Measurements from ENCODE around the gene TRMU.
"Not testable (repeated sequence)": the region's sequence is repeated elsewhere in the genome, so short reads cannot be mapped to it uniquely, and the experiment has no call there.

TRMU gene

DNA sequence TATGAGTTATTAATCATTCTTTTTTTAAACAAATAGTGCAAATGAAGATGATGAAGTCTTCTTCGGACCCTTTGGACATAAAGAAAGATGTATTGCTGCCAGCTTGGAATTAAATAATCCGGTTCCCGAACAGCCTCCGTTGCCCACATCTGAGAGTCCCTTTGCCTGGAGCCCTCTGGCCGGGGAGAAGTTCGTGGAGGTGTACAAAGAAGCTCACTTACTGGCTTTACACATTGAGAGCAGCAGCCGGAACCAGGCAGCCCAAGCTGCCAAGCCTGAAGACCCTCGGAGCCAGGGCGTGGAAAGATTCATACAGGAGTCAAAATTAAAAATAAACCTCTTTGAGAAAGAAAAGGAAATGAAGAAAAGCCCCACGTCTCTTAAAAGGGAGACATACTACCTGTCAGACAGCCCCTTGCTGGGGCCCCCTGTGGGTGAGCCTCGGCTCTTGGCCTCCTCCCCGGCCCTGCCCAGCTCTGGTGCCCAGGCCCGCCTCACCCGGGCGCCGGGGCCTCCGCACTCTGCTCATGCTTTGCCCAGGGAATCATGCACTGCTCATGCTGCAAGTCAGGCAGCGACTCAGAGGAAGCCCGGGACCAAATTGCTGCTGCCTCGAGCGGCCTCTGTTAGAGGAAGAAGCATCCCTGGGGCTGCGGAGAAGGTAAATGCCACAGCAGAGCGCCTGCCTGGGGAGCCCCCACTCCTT lies 27.1 kb upstream of the TRMU start:
- DNase-seq (ENCODE audit: low spot score), result no peak
- TF ChIP-seq CTCF (IDR thresholded peaks at IDR 0.05; ENCODE audit: extremely low read depth, missing control alignments), result no peak

DNA sequence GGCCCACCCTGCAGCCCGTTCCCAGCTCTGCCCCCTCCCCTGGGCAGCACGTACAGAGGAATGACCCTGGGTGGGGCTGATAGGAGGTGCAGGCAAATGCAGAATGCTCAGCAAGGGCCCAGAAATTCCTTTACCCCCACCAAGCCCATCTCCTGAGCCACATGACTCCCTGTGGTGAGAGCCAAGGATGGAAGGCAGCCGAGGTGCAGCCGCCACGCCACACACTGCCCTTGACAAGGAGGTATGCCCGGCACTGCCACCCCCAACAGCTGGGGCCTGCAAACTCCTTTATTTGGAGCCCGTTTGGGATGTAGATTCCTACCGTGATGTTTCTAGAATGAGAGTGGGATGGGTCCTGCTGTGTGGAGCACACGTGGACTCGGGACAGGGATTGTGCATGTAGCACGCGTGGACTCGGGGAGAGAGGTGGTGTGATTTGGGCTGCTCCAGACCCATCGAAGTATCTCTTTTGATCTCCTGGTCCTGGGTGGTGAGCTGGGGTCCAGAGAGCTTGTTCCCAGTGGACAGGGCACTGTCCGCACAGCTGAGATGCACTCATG lies 25.9 kb upstream of the TRMU start:
- no peak for TF ChIP-seq CTCF (IDR thresholded peaks at IDR 0.05; ENCODE audit: extremely low read depth, missing control alignments)
- DNase-seq (ENCODE audit: low spot score), result no peak

DNA sequence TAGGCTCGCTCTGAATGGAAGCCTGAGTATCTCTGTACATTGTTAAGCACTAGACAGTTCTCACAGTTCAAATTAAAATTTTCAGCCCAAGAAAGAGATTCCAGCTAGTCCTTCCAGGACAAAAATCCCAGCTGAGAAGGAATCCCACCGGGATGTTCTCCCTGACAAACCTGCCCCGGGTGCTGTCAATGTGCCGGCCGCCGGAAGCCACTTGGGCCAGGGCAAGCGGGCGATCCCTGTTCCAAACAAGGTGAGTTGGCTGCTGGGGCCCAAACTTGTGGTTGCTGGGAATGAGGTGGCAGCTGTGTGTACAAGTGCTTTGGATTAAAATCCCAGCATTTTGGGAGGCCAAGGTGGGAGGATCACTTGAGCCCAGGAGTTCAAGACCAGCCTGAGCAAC lies 23.5 kb upstream of the TRMU start:
- no peak for DNase-seq (ENCODE audit: low spot score)

GRCh38 chr22:46312848-46313247 lies 22.7 kb upstream of the TRMU start:
- DNase-seq (ENCODE audit: low spot score), result not testable (repeated sequence)

More for the DNA sequence above, 23.5 kb upstream of the TRMU start:
- no peak for TF ChIP-seq CTCF (IDR thresholded peaks at IDR 0.05; ENCODE audit: extremely low read depth, missing control alignments)

- no peak for TF ChIP-seq CTCF (IDR thresholded peaks at IDR 0.05; ENCODE audit: extremely low read depth, missing control alignments)
- DNase-seq (ENCODE audit: low spot score), result no peak
Observed at GRCh38 chr22:46315976-46316375, 19.5 kb upstream of the TRMU start.

- no peak for DNase-seq (ENCODE audit: low spot score)
- no peak for TF ChIP-seq CTCF (IDR thresholded peaks at IDR 0.05; ENCODE audit: extremely low read depth, missing control alignments)
Observed at GRCh38 chr22:46317646-46318045, 17.9 kb upstream of the TRMU start.

- TF ChIP-seq CTCF (IDR thresholded peaks at IDR 0.05; ENCODE audit: extremely low read depth, missing control alignments), result no peak
- no peak for DNase-seq (ENCODE audit: low spot score)
Observed at GRCh38 chr22:46318576-46318975, 16.9 kb upstream of the TRMU start.

GRCh38 chr22:46319319-46319718 lies 16.2 kb upstream of the TRMU start:
- DNase-seq (ENCODE audit: low spot score), result no peak
- no peak for TF ChIP-seq CTCF (IDR thresholded peaks at IDR 0.05; ENCODE audit: extremely low read depth, missing control alignments)

Measured in GM20000 (cell line).